HG03571 (cell line): ENCODE measurements around the gene SUPT3H.

Source experiments
- ATAC-seq: cut with Tn5 transposase; IDR thresholded peaks from one replicate; pipeline ENCODE4 v1.9.1; 2021; ENCODE audit not compliant: unreplicated experiment

The SUPT3H gene

DNA sequence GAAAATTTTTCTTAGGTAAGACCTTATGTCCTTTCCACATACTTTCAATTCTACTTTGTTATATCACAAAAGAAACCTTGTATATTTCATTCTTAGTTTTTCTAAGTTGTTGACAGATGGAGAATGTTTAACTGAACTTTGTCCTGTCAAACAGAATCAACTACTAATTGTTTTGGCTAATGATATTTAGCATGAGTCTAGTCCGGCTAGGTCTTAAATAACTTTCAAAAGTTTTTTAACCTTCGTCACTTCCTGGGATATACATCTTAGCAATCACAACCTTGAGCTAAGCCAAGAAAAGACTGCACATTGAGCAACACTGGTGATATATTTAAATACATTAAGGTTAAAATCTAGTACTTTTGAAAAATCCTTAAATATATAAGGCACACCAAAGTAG, 112.5 kb downstream of the SUPT3H start:
- no peak for ATAC-seq

DNA sequence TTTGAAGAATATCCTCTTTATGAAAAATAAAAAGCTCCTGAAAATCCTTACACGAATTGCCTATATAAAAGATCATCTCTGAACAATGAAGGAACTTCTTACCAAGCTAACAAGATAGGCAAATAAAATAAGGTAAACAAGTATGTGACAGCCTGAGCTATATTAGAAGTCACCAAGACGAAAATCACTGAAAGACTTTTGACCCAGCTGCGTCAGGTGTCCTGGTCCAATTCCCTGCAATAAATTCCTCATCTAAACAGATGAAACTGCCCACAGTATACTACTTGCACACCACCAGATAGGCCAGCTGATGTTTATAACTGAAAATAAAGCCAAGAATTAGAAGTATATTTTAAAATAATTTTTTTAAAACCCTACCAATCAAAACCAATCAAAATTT, 117.0 kb downstream of the SUPT3H start:
- no peak for ATAC-seq

DNA sequence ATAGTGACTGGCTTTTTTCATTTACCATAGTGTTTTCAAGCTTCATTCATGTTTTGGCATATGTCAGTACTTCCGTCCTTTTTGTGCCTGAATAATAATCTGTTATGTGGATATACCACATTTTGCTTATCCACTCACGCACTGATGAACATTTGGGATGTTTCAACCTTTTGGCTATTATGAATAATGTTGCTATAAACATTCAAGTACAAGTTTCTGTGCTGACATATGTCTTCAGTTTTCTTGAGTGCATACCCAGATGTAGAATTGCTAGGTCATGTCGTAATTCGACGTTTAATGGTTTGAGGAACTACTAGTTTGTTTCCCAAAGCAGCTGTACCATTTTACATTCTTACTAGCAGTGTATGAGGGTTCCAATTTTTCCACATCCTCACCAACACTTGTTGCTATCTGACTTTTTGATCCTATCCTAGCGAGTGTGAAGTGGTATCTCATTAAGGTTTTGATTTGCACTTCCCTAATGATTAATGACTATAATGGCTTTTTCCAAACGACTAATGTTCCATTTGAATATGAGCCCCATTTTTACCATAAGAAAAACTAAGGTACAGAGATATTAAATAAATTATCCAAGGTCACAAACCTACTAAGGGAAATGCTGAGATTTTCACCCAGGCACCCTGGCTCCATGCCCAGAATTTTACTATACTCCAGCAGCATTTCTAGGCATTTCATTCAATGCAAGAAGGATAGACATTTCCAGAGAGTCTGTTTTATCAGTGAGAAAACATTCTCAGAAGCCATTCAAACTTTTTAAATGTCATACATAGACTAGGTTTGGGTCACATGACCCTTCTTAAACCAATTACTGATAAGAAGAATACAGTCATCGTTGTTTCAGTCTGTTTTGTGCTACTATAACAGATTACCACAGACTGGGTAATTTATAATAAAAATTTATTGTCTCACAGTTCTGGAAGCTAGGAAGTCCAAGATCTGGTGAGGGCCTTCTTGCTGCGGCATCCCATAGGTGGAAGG, 120.7 kb downstream of the SUPT3H start:
- ATAC-seq, result no peak

DNA sequence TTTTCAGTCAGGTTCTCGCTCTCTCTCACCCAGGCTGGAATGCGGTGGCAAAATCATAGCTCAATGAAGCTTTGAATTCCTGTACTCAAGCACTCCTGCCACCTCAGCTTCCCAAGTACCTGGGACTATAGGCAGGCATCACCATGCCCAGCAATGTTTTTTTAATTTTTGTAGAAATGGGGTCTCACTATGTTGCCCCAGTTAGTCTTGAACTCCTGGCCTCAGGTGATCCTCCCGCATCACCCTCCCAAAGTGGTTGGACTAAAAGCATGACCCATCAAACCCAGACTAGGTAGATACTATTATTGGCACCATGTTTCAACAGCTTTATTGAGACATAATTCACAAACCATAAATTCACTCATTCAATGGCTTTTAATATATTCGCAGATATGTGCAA, 122.3 kb downstream of the SUPT3H start:
- ATAC-seq, result no peak

DNA sequence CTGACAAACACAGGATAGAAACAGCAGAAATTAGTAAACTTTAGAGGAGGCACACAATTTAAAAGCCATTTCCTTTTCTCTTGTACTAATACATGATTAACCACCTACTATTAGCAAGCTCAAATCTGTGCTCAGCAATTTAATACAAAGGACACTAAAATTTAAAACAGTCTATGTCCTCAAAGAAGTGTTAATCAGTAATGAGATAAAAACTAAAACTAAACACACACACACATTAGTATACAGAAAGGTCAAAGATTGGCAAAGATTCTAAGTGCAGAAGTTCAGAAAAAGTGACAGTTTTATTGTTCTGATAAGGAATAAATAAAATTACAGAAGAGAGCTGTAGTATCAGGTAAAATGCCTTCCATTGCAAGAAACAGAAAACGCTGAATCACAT, 123.5 kb downstream of the SUPT3H start:
- no peak for ATAC-seq

DNA sequence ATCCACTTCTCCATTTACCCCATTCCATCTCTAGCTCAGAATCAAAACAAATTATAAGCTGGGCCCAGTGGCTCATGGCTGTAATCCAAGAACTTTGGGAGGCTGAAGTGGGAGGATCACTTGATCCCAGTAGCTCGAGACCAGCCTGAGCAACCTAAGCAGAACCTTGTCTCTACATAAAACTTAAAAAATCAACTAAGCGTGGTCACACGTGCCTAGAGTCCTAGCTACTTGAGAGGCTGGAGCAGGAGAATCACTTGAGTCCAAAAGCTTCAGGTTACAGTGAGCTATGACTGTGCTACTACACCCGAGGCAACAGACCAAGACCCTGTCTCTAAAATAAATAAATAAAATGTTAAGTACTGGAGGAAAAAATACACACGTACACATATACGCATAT, 124.3 kb downstream of the SUPT3H start:
- ATAC-seq, result no peak

DNA sequence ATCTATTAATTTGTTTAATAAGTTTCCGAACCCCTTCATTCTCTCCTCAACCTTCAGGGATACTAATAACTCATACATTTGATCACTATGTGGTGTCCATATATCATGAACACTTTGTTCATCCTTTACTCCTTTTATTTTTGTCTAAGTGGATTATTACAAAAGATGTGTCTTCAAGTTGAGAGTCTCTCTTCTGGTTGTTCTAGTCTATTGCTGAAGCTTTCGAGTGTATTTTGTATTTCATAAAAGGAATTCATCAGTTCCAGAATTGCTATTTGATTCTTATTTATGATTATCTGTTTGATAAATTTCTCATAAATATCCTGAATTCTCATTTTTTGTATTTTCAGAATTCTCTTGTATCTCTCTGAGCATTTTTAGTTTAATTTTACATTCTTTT, 146.1 kb downstream of the SUPT3H start:
- no peak for ATAC-seq

DNA sequence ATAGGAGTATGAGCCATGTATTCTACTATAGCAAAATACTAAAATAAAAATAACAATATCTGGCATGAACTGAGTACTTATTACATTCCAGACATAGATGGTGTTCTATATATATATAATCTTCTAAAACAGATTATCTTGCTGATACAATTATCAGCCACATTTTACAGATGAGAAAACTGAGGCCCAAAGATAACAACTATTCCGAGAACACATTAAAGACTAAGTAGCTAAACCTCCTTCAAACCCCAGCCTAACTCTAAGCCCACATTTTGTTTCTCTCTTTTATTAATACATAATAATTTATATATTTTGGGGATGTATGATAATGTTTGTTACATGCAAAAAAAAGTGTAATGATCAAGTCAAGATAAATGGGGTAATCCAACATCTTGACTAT, 148.3 kb downstream of the SUPT3H start:
- no peak for ATAC-seq

DNA sequence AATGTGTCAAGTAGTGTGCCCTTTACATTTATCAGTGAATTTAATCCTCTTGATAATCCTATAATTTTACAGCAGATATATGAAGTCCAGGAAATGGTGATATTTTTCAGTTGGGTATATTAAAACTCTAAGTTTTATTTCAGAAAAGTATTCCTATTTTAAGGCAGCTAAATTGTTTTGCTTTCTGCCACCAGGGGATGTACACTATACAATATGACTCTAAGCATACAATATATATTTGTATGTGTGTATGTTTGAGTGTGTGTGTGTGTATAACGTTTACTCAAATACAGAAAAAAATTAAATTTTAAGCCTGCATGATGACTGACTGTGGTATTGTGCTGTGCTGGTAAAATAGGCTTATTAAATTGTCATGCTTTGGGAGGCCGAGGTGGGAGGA, 151.7 kb downstream of the SUPT3H start:
- ATAC-seq, result no peak

DNA sequence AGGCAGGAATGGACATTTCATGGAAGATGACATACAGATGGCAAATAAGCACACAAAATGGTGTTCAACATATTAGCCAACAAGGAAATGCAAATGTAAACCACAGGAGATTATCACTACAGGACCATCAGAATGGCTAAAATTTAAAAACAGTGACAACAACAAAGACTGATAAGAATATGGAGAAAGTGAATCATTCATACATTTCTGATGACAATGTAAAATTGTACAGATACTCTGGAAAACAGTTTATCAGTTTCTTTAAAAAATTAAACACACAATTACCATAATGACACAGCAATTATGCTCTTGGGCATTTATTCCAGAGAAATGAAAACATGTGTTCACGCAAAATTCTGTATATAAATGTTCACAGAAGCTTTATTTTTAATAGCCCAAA, 155.4 kb downstream of the SUPT3H start:
- no peak for ATAC-seq

DNA sequence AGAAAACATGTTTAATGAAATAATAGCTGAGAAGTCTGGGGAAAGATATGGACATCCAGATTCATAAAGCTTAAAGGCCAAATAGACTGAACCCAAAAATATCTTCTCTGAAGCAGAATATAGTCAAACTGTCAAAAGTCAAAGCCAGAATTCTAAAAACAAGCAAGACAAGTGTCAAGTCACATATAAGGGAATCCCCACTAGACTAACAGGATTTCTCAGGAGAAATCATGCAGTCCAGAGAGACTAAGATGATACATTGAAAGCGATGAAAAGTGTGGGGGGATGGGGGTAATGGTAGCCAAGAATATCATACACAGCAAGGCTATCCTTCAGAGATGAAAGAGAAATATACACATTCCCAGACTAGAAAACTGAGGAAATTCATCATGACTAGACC, 162.0 kb downstream of the SUPT3H start:
- ATAC-seq, result no peak

DNA sequence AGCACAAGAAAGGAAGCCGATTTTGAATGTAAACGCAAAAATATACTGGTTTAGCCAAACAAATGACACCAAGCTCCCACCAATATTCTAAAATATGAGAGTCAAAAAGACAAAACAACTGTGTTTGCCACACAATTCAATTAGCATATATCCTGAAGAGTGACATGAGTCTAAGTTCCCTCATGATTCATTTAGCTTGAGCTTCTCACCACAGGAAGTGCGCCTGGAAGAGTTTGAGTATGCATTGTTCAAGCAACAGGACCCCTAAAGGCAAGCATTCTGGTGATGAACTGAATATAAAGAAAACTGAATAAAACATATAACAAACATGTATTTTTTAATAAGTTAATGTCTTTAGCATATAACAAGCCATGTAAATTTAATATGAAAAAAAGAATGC, 164.8 kb downstream of the SUPT3H start:
- no peak for ATAC-seq

DNA sequence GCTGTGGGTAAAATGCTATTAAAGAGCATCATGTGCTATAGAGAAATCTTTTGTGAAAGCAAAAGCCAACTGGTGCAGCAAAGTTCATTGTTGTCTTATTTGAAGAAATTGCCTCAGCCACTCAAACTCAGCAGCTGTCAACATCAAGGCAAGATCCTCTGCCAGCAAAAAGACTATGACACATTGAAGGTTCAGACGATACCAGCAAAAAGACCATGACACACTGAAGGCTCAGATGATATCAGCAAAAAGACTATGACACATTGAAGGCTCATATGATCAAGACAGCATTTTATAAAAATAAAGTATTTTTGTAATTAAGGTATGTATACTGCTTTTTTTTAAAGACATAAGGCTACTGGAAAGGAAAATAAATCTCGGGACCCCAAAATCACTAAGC, 168.0 kb downstream of the SUPT3H start:
- ATAC-seq, result no peak

DNA sequence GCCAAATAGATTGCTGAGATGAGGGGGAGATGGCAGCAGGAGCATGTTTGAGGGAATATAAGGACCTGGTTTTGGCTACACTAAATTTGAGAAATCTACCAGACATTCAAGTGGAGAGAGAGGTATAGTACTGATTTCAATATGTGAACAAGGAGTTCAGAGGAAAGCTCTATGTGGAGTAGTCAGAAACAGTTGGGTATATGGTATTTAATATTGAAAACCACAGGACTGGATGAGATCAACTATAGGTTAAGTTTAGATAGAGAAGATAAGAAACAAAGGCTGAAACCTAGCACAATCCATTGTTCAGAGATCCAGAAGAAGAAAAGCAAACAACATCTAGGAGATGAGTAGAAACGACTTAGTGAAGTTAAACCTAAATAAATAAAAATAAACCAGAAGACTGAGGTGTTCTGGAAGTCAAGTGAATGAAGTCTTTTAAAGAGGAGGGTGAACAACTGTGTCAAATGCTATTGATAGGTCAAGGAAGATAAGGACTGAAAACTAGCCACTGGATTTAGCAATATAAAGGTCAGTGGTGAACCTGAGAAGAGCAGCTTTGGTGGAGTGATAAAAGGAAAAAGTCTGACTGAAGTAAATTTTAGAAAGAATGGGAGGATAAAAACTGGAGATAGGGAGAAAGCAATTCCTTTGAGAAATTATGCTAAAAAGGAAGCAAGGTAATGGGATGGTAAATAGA, 170.8 kb downstream of the SUPT3H start:
- ATAC-seq, result no peak

DNA sequence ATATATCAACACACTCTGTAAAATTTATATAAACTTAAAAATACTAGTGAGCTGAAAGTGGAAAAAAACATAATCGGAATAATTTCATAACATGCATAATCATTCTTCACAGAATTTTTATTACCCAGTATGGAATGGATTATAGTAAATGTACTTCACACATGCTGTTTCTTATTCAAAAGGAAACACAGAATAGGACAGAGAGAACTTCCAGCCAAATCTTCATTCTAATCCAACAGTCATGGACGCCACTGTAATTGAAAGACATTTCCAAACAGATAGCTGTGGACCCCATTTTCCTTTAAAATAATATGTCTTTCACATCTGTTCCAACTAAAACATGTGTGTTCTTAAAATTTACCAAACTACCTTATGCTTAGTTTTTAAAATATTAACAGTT, 176.2 kb downstream of the SUPT3H start:
- no peak for ATAC-seq

DNA sequence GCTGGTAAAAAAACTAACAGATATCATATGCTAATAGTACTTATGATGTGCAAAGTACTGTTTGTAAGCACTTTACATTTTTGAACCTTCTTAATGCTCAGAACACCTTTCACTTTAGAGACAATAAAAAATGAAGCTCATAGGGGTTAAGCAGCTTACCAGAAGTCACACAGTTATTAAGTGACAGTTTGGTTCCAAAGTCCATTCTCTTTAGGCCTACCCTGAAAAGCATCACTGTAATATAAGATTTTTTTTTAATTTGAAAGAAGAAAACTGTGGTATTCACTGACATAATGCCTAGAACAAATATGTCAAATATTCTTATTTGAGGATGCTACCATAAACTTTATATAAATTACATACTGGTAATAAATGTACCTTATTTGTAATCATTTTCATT, 177.2 kb downstream of the SUPT3H start:
- no peak for ATAC-seq

DNA sequence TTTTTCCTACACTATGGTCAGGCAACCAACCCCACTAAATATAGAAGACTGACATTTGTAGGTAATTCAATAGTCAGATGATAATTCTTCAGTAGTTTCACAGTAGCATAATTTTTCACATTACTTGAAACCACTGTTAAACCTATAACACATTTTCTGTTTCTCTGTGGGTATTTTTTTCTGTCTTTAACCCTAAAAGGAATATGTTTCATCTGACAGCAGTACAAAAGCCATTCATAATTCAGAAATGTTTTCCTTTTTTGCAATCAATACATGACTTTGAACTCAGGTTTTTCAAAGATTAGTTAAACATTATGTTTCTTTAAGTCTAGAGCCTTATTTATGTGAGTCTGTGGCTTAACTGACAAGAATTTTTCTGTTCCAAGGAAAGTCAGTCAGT, 178.2 kb downstream of the SUPT3H start:
- ATAC-seq, result no peak

DNA sequence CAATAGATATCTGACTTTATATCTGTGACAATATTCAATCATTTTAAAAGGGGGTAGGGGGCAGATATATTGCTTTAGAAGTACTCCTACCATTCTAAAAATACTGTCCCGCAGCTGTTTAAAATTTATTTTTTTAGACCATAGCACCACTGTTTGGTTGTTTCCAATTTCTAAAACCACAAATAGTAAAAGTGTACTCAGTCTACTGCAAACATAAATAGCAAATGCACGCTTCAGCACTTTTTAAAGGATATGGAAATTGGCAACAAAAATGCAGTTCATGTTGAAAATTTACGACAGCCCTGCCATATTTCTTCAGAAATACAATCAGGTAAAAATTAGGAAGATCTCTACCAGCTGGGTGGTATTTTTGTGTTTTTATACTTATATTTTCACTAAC, 181.6 kb downstream of the SUPT3H start:
- ATAC-seq, result no peak

DNA sequence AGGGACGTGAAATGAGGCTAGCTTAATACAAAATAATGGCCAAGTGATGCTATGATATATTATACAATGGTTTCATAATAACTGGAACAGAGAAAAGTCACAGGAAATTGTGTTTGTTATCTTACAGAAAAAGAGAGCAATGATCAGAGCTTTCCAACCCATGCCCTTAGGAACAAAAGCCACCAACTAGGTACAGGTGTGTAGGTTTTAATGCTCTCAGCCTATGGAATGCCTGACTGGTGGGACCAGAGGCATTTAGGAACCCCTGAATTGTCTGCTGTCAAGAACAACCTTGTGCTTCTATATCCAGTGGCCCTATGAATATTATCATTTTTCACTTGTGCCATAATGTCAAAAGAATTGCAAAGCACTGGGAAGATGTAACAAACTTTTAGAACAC, 182.6 kb downstream of the SUPT3H start:
- no peak for ATAC-seq

DNA sequence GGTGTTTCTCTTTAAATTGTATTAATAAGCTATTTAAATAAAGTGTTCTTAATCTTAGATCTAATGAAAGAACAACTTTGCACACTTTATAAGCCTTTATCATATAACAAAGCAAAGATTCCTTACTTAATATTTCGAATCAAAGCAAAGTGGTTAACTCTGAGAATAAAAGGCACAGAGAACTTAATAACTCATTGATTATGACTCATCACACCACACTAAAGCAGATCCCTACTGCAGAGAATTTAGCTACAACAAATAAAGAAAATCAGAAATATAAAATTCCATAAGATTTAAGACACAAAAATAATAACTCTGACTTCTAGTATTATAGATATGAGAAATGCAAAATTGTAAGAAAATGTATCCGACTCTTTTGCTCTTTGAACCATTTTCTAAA, 185.2 kb downstream of the SUPT3H start:
- no peak for ATAC-seq

DNA sequence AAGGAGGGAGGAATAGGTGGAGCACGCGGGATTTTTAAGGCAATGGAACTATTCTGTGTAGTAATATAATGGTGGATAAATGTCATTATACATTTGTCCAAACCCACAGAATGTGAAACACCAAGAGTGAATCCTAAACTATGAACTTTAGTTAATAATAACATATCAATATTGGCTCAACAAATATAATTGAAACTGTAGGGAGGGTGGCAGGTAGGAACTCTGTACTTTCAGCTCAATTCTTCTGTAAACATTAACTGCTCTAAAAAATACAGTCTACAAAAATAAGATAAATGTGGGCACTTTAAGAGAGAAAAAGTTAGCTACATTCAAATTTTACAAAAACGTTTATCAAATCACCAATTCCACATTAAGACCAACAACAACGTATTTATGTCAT, 186.3 kb downstream of the SUPT3H start:
- no peak for ATAC-seq

DNA sequence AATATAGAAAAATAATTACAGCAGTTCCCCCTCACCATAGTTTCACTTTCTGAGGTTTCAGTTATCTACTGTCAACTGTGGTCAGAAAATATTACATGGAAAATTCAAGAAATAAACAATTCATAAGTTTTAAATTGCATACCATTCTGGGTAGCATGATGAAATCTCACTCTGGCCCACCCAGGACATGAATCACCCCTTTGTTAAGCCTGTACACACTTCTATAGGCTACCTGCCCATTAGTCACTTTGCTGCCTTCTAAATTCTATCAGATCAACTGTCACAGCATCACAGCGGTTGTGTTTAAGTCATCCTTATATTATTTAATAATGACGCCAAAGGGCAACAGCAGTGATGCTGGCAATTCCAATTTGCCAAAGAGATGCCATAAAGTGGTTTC, 189.9 kb downstream of the SUPT3H start:
- ATAC-seq, result no peak
